RCC 7860 (cell line): Measurements from ENCODE around the gene LRRC52.

Experiments used
- DNase-seq: peaks from one replicate; pipeline ENCODE4 v3.0.0-alpha.2; 2015; ENCODE audit warnings: low spot score
- FAIRE-seq: peaks from 2 replicates; lab custom pipeline; 2012; peaks lifted over from hg19 to GRCh38; lab: Jason Lieb, UNC

The LRRC52 gene, protein sequence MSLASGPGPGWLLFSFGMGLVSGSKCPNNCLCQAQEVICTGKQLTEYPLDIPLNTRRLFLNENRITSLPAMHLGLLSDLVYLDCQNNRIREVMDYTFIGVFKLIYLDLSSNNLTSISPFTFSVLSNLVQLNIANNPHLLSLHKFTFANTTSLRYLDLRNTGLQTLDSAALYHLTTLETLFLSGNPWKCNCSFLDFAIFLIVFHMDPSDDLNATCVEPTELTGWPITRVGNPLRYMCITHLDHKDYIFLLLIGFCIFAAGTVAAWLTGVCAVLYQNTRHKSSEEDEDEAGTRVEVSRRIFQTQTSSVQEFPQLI

DNA sequence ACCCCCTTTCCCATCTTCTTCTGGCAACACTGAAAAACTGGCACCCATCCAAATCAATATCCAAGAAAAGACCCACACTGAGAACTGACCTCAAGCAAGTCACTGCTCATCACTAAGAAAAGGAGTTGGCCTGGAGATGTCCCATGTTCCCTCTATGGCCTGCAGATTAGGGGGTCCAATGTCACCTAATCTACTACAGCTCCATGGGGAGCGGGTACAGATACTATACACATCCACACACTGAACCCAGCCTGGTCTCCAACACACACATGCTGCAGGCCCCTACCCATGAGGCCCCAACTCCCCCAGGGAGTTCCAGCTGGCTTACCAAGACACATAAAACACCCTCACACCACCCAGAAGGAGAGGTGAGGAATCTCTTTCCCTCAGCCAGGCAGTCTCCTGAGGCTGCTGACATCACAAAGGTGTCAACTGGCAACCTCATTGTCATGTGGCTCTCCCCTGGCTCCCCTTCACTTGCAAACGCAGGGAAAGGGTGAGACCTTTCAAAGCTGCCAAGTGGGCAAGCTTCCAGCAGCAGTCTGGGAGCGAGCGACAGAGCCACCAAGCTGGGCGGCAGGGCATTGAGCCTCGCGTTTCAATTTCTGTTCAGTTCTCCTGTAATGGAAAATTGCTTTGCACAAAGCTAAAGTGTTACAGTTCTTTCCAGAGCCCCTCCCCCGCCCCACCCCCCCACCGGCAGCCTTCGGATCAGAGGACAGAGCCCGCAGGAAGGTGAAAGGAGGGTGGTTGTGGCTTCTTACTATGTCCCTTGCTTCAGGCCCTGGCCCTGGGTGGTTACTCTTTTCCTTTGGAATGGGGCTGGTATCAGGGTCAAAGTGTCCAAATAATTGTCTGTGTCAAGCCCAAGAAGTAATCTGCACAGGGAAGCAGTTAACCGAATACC is at the start of gene LRRC52:
Gene LRRC52 (plus strand): TSS at position 469 of the 907 bp plus-strand sequence. CDS start 297 bp downstream, at position 766.
- FAIRE-seq: no peak
- DNase-seq: no peak

DNA sequence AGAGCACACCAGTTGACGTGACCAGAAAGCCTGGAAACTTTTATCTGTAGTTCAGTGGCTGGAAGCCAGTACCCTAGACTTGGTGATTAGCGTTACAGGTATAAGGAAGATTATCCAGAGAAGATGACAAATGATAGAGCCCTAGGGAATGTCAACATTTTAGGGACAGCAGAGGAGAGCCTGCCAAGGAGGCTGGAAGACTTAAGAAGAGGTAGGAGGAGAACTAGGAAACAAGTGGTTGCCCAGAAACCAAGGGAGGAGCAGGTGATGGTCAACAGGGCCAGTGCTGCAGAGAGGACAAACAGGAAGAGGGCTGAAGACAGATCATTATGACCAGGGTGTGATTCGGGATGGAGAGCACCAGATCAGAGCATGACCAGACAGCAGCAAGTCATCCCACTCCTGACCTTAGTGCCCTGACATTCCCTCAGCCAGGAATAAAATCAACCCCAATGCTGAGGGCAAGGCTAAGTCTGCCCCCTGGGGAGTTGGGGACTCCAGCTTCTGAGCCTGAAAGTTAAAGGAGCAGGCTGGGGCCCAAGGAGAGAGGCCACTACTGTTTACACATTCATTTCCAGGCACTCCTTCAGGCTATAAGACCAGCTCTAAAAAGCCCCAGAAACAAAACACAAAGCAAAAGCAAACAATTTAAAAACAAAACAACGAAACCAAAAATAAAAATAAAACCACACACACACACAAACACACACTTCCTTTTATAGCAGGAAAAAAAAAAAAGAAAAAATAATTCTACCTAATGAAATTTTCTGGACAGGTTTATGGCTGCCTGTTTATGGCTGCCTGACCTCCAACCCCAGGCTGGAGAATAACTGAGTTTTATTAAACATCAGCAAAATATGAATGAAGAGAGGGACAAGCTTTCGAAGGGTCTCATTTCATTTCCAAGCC is 48.6 kb upstream of the LRRC52 start:
- FAIRE-seq (no peak), DNase-seq (no peak)

DNA sequence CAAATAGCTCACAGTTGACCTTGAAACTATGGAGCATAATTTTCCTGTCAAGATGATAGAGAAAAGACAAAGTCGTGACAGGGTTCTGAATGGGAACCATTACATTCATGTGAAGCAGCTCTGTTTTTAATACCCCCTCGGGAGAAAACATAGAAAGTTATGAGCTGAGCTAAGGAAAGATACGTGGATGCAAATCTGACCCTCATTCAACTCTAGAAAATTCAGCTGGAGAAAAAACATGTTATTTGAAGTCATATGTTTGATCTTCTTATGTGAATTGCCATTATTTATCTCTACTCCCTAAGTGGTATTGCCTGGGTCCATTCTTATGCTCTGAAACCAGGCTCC is 48.0 kb upstream of the LRRC52 start:
- FAIRE-seq (no peak), DNase-seq (no peak)

DNA sequence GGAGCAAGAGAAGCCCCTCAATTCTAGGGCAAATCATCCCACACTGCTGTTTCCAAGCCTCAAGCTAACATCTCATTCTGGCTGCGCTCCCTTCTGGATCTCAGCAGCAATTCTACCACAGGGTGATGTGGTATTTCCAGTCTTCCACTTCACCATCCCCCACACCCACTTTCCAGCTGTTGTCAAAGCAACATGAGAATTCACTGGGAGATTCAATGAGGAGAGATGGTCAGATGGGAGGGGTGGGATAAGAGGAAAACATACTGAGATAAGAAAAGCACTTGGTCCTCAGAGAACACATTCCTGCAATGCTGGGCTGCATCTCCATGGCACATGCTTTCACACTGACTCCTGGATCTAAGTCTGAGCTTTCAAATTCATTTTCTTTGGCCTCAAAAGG is 47.3 kb upstream of the LRRC52 start:
- DNase-seq (no peak), FAIRE-seq (no peak)

DNA sequence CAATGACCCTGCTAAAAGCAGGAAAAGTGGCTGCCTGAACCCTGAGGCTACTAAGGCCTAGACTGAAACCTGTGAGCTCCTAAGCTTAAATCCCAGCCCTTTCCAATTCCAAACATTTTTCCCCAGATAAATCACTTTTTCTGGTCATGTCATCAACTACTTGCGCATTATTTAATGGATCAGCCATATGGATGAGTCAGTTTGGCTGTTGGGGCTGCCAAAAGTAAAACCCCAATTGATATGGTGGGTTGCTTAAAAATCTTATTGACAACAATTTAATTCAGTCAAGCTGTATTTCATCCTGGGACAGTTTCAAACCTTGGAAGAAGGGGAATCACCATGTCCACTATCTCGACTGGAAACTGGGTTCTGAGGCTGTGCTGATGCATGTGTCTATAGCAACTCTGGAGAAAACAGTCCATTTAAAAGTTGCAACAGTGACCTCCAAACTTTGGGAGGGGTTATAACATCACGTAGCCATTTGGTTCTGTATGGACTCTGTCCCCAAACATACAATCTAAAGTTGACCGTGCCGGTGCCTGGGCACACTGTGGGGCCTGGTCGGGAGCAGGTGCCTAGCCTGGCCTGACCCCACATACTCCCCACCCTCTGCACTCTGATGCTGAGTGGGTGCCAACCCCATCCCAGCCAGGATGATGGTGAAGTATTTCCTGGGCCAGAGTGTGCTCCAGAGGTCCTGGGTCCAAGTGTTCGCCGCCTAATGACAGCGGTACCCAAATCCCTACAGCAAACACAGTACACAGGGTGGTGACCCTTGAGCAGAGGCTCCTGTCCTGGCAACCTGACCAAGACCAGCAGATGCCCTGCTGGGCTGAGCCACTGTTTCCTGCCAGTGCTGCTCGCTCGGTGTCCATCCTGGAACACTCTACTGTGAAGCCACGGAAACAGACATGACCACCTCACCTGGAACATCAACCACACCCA is 46.5 kb upstream of the LRRC52 start:
- no peak for DNase-seq
- no peak for FAIRE-seq

DNA sequence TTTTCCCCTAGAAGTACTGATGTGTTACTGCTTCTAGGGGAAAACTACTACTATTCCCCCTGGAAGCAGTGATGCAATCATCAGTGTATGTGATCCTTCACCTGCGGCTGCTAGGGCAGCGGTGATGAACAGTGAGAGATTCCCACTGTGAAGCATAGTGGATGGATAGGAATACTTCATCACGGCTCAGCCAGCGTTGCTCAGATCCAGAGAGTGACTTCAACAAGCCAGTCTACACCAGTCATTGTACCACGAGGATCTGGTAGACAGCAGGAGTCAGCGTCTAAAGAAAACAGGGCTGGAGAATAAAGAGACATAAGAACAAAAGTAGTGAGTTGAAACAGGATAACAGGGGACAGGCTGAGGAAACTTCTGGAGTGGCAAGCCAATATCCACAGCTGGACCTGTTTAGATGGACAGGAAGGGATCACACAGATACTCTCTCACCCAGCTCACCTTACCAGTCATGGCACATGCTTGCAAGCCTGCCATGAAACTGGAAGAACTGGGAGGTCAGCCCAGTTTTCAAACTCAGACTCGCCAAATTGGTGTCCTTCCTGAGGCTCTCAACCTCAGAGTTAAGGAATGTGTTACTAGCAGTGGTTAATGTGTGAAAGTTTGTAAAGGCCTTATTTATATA is 42.4 kb upstream of the LRRC52 start:
- DNase-seq: no peak
- FAIRE-seq: no peak

DNA sequence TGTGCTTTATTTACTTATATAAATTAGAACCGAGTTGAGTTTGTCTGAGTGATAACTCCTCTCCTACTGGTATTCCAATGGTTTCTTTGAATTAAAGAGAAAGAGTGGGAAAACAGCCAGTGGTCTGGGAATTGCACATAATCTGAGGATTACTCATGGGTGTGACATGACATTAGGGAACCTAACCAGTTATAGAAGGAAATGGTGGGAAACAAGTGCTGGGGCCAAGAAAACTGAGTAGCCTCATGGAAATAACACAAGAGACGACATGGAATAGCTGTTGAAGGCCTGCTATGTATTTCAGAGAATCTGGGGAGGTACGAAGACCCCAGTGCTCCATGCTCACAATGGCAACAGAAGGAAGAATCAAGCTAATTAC is 41.8 kb upstream of the LRRC52 start:
- no peak for DNase-seq
- FAIRE-seq: no peak

DNA sequence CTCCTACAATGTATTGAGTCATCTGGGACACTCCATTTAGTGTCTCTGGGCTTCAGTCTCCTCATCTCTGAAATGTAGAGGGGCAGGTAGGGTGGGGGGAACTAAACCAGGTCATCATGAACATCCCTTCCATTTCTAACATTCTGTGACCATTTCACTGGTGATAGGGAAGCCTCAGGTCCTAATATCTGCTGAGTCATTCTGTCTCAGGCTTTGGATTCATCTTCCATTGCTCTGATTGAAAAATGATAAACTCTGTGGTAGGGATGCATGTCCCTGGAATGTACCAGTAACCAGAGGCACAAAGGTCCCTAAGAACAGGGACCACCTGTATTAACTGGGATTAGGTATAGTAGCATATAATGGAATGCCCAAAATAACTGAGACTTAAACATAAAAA is 36.2 kb upstream of the LRRC52 start:
- DNase-seq: no peak
- FAIRE-seq: no peak

DNA sequence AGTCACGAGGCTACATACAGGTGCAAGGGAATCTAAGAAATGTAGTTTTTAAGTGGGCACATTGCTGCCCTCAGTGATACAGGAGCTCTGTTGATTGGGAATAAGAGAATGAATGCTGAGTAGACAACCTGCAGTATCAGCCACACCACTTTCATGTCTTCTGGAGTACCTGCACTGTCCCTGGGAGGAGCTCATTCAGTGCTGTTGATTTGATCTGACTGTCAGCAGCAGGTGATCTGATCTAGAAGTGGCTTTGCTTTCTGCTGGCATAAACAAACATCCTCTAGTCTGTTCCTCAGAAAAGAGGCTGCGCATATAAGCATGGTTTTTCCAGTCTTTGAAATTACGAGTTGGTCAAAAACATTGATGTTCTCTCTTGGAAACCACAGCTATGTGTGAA is 35.5 kb upstream of the LRRC52 start:
- FAIRE-seq: no peak

DNA sequence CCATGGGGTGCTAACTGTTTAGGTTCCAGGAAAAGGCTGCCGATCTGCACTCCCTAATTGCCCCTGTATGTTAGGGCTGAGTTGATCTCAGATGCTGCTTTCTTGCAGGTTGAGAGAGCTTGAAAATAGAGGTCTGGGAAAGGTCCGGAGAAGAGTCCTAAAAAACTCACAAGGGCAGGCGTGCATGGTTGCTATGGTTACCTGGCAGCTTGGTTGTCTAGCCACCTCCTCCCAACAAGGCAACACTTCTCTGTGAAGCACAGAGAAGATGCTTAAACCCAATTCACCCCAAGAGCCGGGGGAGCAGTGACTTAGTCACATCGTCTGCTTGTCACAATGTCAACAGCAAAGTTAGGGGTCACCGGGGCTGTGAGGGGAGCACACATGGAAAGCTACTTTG is 31.0 kb upstream of the LRRC52 start:
- DNase-seq (no peak), FAIRE-seq (no peak)

More for the DNA sequence above, 35.5 kb upstream of the LRRC52 start:
- no peak for DNase-seq

DNA sequence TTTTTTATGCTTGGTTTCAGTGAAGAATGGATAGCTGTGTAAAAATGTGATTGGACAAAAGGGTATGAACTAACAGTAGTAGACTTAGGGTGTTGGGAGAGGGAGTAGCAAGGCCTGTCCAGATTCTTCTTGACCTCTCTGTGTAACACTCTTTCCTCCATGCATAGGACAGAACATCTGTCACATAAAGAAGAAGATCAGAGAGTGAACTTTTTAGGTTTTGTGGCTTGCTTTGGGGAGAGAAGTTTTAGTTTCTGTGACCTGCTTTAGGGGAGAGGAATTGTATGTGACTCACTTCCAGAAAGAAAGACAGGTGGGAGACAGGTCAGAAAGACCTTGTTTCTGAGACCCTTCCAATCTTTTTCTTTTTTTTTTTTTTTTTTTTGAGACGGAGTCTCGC is 27.3 kb upstream of the LRRC52 start:
- DNase-seq (no peak), FAIRE-seq (no peak)

DNA sequence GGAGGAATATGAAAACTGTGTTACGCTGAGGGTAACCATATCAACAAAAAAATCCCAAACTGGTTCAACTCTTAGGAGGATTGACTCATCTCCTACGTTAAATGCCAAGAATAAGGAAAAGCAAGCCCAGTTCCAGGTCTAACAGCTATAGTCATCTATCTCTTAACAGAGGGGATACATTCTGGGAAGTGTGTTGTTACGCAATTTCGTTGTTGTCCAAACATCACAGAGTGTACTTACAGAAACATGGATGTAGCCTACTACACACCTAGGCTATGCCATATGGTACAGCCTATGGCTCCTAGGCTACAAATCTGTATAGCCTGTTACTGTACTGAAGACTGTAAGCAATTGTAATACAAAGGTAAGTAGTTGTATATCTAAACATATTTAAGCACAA is 23.2 kb upstream of the LRRC52 start:
- FAIRE-seq: no peak
- DNase-seq: no peak

DNA sequence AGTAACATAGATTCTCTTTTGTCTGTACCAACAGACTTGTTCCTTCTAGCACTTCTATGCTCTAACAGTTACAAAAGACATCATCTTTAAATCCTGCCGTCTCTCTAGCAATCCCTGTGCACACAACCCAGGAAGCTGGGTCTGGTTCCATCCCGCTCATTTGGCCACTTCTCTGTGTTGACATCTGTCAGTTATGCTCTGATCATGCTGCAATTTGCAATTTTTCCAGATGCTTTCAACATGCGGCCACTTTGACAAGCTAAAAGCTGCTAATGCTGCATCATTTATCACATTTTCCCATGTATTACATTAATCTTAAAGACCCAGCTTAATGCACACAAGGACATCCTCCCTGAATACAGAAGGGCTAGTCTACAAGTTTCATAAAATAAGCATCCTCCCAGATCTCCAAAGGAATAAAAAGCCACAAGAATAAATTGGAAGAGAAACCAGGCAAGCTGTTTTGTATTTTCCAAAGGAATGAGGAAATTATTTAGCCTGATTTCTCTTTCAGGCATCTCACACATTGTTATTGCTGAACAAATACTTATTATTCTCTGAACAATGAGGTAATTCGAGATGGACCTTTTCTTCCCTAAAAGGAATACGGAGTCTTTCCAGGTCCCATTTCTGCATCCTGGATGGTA is 19.0 kb upstream of the LRRC52 start:
- FAIRE-seq: no peak

DNA sequence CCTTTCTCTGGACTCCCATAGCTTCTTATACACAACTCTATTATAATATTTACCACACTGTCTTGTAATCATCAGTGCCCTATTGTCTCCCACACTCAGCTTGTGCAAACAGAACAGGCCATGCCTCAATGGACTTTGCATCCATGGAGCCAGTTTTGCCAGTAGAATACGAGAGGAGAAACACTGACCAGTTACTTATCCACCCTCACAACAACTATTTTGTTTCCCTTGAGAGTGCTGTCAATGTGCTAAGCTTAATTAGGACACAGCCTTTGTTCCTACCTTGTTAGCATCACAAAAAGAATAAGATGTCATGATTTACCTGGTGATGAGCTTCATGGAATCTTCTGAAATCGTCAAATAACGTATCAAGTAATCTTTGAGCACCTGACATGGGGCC is 18.1 kb upstream of the LRRC52 start:
- DNase-seq (no peak), FAIRE-seq (no peak)

More for the DNA sequence above, 19.0 kb upstream of the LRRC52 start:
- no peak for DNase-seq

DNA sequence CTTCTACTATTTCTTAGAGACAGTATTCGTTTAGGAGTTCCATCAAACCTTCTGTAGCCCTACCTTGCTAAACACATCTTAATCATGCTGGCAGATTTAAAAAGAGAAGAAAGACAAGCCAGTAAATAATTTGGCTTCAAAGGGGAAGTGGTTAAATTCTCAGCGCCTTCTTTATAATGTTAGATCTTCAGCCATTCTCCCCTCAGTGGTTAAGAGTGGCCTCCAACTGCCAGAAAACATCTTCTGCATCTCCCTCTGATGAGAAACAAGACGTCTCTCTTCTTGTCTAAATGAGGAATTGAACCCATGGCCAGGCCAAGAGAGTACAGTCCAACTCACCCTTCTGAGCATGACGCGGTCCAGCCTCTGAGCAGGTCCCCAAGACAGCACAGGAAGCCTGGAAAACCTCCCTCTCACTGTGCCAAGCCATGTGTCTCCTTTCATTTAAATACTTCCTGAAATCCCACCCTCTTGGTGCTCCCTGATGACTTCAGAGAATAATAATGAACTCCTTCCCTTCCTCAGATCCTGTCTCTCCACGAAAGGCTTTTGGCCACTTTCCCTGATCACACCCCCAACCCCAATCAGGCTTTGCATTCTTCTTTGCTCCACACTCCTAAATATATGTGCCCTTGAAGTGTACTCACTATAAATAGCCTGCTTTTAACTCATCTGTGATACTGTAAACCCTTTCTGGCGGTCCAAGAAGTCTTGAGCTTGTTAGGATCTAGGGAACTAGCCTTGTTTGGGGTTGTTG is 16.4 kb upstream of the LRRC52 start:
- FAIRE-seq (no peak), DNase-seq (no peak)

DNA sequence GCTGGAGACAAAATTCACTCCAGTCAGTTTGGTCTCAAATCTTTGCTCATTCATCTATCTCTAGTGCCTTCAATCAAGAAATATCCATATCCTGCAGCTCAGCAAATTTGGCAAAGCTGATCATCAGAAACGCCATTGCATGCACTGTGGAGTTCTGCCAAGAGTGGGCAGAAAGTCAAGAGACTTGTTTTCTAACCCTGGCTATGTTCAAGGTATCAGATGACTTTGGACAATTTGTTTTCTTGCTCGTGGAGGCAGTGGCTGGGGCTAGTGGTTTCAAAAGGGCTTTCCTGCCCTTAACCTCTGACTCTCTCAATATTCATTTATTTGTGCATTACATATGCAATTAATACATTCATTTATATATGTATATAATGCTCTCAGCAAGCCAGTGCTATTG is 12.8 kb upstream of the LRRC52 start:
- no peak for FAIRE-seq
- no peak for DNase-seq

DNA sequence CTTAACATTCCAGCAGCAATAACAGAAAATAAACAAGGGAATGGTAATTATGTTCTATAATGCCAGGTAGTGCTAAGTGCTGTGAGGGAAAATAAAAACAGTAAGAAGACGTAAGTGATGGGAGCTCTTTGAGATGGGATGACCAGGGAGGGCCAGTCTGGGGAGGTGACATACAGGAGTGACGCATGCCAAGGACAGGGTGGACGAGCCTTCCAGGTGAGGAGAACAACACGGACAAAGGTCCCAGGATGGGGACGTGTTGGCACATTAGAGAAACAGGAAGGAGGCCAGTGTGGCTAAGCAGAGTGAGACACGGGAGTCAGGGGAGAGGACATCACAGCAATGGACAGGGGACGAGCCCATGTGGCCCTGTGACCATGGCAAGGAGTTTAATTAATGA is 11.7 kb upstream of the LRRC52 start:
- no peak for DNase-seq
- FAIRE-seq: no peak

DNA sequence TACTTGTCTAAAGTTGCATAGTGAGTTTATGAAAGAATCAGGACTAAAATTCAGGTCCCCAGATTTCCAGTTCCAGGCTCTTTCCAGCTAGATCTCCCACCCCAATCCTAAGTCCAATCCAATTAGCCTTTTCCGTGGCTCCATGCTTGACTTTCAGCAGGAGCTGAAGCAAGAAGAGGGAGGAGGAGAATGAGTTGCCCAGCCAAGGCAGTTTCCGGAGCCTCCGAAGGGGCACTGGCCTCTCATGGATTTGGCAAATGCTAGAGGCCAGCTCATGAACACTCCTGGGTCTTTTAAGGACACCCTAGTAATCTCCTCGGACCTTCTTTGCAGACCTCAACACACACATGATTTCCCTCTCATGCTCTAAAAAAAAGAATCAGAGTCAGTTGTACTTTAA is 10.5 kb upstream of the LRRC52 start:
- FAIRE-seq (no peak), DNase-seq (no peak)
